GM21717 (cell line): ENCODE data around the gene BCR.

ENCODE experiments used
- ATAC-seq: cut with Tn5 transposase; IDR thresholded peaks from one replicate; pipeline ENCODE4 v1.9.1; 2021; ENCODE audit warnings: mild to moderate bottlenecking, moderate library complexity; ENCODE audit not compliant: unreplicated experiment

BCR gene

DNA sequence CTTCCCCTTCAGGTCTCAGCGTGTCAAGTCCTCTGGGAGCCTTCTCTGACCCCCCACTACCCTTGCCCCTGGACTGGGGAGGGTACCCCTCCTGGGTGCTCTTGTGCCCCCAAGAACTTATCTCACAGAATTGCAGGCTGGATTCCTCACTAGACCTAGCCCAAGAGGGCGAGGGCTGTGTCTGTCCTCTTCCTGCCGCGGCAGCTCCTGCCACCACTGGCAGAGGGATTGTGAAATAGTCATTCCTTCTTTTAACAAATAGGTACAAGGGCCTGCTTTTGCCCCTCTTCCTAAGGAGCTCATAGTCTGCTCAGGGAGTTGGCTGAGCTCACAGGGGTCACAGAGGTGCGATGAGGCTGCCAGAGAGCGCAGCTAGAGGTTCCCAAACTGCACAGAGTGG, 29.5 kb upstream of the BCR start:
- ATAC-seq: no peak

- no peak for ATAC-seq
Measured at GRCh38 chr22:23151827-23152226, 28.5 kb upstream of the BCR start.

DNA sequence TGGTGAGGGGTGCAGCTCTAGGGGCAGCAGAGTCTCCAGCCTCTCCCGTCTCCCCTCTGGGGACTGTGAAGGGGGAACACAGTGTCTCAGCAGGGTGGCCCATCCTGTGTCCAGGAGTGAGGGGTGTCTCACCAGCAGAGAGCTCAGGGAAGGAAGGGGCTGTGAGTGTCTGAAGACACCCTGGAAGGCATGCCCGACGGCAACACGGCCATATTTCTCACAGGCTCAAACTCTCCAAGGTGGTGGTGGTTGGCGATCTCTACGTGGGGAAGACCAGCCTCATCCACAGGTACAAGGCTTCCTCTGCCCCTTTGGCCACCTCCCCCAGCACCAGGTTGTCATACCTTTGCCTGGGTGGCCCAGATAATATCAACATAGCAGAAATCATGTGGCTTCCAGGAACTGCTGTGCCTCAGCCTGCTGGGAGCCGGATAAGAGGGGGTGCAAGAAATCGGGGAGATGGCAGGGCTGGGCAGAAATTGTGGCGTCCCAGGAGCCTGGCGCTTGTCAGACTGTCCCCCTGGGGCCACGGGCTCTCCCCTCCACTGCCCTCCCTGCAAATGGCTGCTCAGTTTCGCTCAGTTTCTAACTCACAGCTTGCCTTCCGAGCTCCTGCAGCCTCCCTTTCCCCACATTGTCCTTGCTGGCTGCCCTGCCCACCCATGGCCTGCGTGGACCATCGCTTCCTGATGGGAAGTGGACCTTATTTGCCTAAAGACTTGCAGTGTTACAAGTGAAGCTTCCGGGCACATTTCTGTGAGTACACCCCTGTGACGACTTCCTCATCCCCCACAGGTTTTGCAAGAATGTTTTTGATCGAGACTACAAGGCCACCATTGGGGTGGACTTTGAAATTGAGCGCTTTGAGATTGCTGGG, 27.8 kb upstream of the BCR start:
- ATAC-seq: no peak

DNA sequence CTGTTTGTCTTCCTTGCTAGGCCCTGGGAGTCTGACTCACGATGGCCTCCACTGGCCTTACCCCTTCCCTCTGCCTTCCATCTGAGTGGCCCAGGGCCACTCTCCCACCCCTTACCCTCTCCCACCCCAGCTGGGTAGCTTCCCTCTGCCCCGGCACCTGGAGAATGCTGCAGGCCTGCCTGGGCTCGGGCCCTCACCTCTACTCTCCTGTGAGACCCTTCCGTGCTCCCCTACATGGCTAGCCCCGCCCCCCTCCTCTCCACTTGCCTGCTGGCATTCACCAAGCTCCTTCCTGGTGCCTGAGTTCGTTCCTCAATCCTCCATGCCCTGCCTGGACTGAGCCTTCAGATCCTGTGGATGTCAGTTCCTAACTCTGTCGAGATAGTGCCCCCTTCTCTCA, 26.3 kb upstream of the BCR start:
- no peak for ATAC-seq

DNA sequence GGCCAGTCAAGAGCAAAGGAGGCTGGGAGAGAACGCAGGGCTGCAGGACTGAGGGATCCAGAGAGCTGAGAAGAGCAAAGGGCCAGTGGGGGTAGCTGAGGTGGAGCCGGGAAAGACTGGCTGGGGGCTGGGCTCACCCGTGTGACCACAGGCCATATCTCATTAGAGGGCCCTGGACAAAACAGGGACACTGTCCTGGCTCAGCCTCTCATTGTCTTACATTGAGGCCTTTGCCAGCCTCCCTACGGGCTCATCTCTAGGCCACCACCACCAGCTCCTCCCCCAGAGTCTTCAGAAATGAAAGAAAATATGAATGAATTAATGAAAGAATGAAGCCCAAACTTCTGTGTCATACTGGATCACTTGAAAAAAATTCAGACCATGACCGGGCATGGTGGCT, 25.8 kb upstream of the BCR start:
- no peak for ATAC-seq

- ATAC-seq: no peak
Measured at GRCh38 chr22:23155143-23155542, 25.2 kb upstream of the BCR start.

DNA sequence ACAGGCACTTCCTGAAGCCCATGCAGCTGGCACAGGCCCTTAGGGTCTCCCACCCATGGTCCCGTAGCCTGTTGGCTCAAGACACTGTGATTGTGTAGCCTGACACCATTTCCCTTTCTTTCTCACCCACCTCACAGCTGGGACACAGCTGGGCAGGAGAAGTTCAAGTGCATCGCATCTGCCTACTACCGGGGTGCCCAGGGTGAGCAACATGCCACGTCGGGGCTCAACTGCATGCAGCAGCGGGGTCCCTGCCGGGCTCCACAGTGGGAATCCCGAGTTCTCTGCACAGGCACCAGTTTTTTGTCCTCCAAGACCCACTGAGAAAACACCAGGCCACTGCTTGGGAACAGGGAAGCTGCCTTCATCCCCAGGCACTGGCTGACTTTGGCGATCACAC, 24.5 kb upstream of the BCR start:
- ATAC-seq: no peak

GRCh38 chr22:23156286-23156685, 24.0 kb upstream of the BCR start:
- no peak for ATAC-seq

GRCh38 chr22:23157560-23158515, 22.5 kb upstream of the BCR start:
- ATAC-seq: no peak

- ATAC-seq: no peak
Measured at GRCh38 chr22:23158516-23159290, 21.6 kb upstream of the BCR start.

DNA sequence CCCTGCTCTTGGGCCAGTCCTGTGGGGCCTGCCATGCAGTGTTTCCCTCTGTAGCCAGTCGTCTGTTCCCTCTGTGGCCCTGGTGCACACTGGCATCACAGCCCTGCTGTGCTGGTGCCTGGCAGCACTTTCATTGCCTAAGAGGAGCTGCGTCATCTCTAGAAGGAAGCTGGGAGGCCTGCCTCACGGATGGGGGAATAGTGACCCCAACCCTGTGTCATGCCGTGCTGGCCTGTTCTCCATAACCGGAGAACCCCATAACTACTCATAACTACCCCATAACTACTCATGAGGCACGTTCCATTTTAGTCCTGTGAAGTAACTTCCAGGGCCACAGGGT, 21.0 kb upstream of the BCR start:
- no peak for ATAC-seq

DNA sequence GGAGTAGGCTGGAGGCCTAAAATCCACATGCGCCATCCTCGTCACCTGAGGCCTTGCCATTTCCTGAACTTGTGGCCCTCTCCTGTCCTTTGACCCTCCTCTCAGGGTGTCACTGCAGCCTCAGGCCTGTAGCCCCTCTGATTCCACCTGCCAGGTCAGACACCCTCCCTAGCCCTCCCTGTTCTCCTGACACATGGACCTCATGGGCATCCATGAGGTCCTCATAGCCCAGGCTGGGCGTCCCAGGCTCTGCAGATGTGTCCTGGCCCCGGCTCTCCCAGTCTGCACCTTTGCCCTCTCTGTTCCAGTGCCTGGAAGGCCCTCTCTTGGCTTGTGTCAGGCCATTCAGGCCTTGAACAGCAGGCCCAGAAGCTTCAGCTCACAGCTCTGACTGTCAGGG, 19.3 kb upstream of the BCR start:
- no peak for ATAC-seq

DNA sequence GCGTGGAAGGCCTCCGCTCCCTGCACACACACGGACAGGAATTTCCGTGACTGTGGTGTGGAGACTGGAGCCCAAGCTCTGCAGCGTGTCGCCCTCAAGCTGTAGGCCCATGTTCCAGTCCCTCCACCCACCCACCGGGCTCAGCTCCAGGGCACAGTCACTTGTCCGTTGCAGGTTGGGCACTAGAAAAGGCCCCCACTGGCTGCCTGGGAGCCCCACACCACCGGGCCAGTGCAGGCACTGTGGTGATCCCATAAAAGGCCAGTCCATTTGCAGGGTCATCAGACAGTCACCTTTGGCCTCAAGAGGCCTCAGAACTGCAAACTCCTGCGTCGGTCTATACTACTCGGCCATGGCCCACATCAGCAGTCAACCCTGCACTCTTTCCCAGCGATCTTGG, 18.7 kb upstream of the BCR start:
- ATAC-seq: no peak

- no peak for ATAC-seq
Measured at GRCh38 chr22:23163665-23164064, 16.6 kb upstream of the BCR start.

- no peak for ATAC-seq
Measured at GRCh38 chr22:23164091-23164490, 16.2 kb upstream of the BCR start.

GRCh38 chr22:23166042-23166831, 14.1 kb upstream of the BCR start:
- no peak for ATAC-seq

DNA sequence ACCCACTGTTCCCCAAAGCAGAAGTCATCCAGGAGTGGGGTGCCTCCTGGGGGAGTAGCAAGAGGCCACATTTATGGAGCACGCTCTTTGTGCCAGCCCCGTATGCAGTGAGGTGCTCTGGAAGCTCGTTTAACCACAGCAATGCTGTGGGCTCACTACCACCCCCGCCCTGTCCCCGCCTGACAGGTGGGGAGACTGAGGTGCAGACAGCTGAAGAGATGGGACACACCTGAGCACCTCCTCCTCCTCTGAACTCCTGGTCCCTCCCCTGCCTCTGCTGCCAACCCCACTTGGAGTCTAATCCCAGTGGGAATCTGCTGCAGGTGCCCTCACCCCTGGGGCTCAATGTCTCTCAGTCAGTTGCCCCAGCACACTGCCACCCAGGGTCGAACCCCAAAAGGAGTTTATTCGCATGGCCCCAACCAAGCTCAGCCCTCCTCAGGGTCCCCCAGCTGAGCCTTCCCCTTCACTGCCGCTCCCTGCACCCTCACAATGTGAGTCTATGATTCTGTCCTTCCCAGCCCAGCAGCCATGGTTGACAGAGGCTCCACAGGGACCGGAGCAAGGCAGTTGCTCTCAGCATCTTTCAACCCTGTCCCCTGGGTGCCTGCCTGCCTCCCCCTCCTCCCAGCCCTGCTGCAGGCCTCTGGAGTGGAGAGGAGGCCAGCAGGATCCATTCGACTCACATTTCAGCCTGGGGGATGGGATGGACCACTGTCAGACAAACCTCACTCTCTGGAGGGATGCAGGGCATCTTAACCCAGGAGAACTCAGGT, 13.3 kb upstream of the BCR start:
- no peak for ATAC-seq

GRCh38 chr22:23168391-23169042, 11.8 kb upstream of the BCR start:
- no peak for ATAC-seq

GRCh38 chr22:23169043-23169406, 11.3 kb upstream of the BCR start:
- ATAC-seq: no peak
